ENCODE measurements around the gene DMTF1.

- TF ChIP-seq CTCF (IDR thresholded peaks at IDR 0.05 in 2 of 3, conservative IDR thresholded peaks at IDR 0.05 in 1 of 3; ENCODE audit: borderline replicate concordance in 1 of 3, insufficient read depth in 1 of 3, low read depth in 2 of 3, low read length in 2 of 3) = no peak
- no peak for TF ChIP-seq RAD21 (IDR thresholded peaks at IDR 0.05; ENCODE audit: low read depth)
- no peak for TF ChIP-seq POLR2A (IDR thresholded peaks at IDR 0.05; ENCODE audit: borderline replicate concordance, extremely low read depth, insufficient read depth, insufficient read length)
- TF ChIP-seq SRF (IDR thresholded peaks at IDR 0.05; ENCODE audit: low read depth) = no peak
- TF ChIP-seq, protein P1, sequence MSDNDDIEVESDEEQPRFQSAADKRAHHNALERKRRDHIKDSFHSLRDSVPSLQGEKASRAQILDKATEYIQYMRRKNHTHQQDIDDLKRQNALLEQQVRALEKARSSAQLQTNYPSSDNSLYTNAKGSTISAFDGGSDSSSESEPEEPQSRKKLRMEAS (IDR thresholded peaks at IDR 0.05) = no peak
- TF ChIP-seq CBX3 (IDR thresholded peaks at IDR 0.05; ENCODE audit: low read depth) = no peak
- no peak for TF ChIP-seq ZBTB33 (IDR thresholded peaks at IDR 0.05; ENCODE audit: extremely low read depth, insufficient replicate concordance, low read length)
- TF ChIP-seq, protein P2, sequence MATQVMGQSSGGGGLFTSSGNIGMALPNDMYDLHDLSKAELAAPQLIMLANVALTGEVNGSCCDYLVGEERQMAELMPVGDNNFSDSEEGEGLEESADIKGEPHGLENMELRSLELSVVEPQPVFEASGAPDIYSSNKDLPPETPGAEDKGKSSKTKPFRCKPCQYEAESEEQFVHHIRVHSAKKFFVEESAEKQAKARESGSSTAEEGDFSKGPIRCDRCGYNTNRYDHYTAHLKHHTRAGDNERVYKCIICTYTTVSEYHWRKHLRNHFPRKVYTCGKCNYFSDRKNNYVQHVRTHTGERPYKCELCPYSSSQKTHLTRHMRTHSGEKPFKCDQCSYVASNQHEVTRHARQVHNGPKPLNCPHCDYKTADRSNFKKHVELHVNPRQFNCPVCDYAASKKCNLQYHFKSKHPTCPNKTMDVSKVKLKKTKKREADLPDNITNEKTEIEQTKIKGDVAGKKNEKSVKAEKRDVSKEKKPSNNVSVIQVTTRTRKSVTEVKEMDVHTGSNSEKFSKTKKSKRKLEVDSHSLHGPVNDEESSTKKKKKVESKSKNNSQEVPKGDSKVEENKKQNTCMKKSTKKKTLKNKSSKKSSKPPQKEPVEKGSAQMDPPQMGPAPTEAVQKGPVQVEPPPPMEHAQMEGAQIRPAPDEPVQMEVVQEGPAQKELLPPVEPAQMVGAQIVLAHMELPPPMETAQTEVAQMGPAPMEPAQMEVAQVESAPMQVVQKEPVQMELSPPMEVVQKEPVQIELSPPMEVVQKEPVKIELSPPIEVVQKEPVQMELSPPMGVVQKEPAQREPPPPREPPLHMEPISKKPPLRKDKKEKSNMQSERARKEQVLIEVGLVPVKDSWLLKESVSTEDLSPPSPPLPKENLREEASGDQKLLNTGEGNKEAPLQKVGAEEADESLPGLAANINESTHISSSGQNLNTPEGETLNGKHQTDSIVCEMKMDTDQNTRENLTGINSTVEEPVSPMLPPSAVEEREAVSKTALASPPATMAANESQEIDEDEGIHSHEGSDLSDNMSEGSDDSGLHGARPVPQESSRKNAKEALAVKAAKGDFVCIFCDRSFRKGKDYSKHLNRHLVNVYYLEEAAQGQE (IDR thresholded peaks at IDR 0.05; ENCODE audit: low read depth) = no peak
- no peak for TF ChIP-seq EZH2 (IDR thresholded peaks at IDR 0.05)
- no peak for TF ChIP-seq EZH2phosphoT487 (IDR thresholded peaks at IDR 0.05; ENCODE audit: borderline replicate concordance)
- no peak for TF ChIP-seq ZFX (IDR thresholded peaks at IDR 0.05)
- TF ChIP-seq CEBPB (IDR thresholded peaks at IDR 0.05; ENCODE audit: low read depth) = no peak
Observed at GRCh38 chr7:87215046-87215445, 62.8 kb downstream of the DMTF1 start.
